ENCODE data around the gene DPPA4. TPM values are rescaled to one million over a fixed set of nuclear protein-coding genes. Genes with fewer than 3 reads are reported as not detected.

Gene DPPA4, protein sequence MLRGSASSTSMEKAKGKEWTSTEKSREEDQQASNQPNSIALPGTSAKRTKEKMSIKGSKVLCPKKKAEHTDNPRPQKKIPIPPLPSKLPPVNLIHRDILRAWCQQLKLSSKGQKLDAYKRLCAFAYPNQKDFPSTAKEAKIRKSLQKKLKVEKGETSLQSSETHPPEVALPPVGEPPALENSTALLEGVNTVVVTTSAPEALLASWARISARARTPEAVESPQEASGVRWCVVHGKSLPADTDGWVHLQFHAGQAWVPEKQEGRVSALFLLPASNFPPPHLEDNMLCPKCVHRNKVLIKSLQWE
- total RNA-seq (not detected), polyA plus RNA-seq (under 1 TPM in 1 of 2 donors, not detected in 1; 0.01 TPM)
- long read RNA-seq, donor 1: 0 reads
- long read RNA-seq, donor 2: 0 reads
- long read RNA-seq, donor 3: 0 reads

DNA sequence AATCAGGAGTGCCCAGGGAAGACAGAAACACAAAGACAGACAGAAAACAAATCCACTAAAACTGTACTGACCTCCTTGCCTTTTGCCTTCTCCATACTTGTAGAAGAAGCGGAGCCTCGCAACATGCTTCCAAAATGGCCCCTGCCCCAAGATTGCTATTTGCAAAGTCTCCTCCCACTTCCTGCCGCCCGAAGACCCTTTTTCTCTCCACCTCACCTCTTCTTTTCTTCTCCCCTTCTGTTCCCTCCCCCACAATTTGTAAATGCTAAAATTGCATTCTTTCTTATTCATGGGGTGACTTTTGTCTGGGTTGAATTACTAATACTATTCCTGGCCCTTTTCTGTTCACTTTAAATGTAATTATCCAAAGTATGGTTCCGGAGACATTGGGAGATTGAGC, at the start of gene DPPA4:
DPPA4 (minus strand) TSS at position 154 of the 400 bp plus-strand sequence; CDS start at position 125, 29 bp downstream.
- Histone ChIP-seq H3K9me3 (no peaks in the 10 kb centered on the region), H3K27ac (no peak within 1 kb of the TSS)
- no peak for ATAC-seq

GRCh38 chr3:109385442-109386318, 48.3 kb upstream of the DPPA4 start:
- 68 to 70% methylated on average over 7 of the region's 7 CpGs for WGBS, 2 donors
- TF ChIP-seq CTCF (IDR thresholded peaks at IDR 0.05): no peak
- Histone ChIP-seq H3K9me3 (no peaks in the 10 kb centered on the region), H3K4me1 (no peaks in the 10 kb centered on the region), H3K4me3 (no peak overlapping the region), H3K27ac (no peak overlapping the region), H3K27me3 (no peaks in the 10 kb centered on the region), H3K36me3 (no peaks in the 10 kb centered on the region)
- intact Hi-C loops (cut with DNase I): no loop called here
- DNase-seq: no peak
- no peak for ATAC-seq

More for the DNA sequence above, at the start of gene DPPA4:
- intact Hi-C loops (cut with DNase I): loop anchor here in 1 of 10 donors (2.0 kb wide), 1 partner anchor 27 kb away; no protein-coding TSS in a partner anchor
- no peak for TF ChIP-seq CTCF (IDR thresholded peaks at IDR 0.05)
- Histone ChIP-seq H3K27me3 (peaks cover 0 to 45% (median 24%) of the 10 kb centered on the region in 7 donors), H3K36me3 (no peaks in the 10 kb centered on the region), H3K4me1 (peaks cover 0 to 7% (median 0%) of the 10 kb centered on the region in 9 donors), H3K4me3 (peak within 1 kb of the TSS in 9 of 10 donors; percentile 5 to 51 (median 40))
- no peak for DNase-seq
- 51 to 58% methylated on average over 5 of the region's 5 CpGs for WGBS, 2 donors

GRCh38 chr3:109384164-109384563, 46.8 kb upstream of the DPPA4 start:
- Histone ChIP-seq H3K27ac (no peak overlapping the region), H3K4me3 (no peak overlapping the region), H3K4me1 (no peaks in the 10 kb centered on the region), H3K9me3 (no peaks in the 10 kb centered on the region), H3K36me3 (no peaks in the 10 kb centered on the region), H3K27me3 (no peaks in the 10 kb centered on the region)
- WGBS, 2 donors: 50 to 63% methylated on average over 1 of the region's 1 CpG
- no peak for TF ChIP-seq CTCF (IDR thresholded peaks at IDR 0.05)
- ATAC-seq (no peak), DNase-seq (no peak)
- intact Hi-C loops (cut with DNase I): no loop called here

DNA sequence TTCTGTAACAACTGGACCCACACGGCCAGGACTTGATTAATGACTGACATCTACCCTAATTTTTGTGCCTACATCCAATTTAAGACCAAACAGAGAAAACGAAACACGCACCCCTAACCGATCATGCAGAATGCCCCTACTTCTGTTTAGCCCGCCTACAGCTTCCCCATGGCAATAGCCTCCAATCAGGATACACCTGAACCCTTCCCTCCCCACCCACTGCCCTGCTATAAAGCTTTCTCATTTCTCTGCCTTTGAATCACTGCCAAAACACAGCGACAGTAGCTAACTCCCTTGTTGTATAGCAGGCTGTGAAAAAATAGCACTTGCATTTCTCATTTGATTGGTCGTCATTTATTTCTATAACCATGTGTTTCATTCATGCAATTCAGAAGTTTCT, 45.2 kb upstream of the DPPA4 start:
- intact Hi-C loops (cut with DNase I): no loop called here
- 56 to 58% methylated on average over 7 of the region's 7 CpGs for WGBS, 2 donors
- Histone ChIP-seq H3K4me3 (no peak overlapping the region), H3K9me3 (no peaks in the 10 kb centered on the region), H3K27me3 (no peaks in the 10 kb centered on the region), H3K36me3 (no peaks in the 10 kb centered on the region), H3K27ac (no peak overlapping the region), H3K4me1 (no peaks in the 10 kb centered on the region)
- no peak for TF ChIP-seq CTCF (IDR thresholded peaks at IDR 0.05)
- ATAC-seq (no peak), DNase-seq (no peak)

Measured in heart right ventricle (tissue), 16 donors.